ENCODE data around the gene C3. TPM values are rescaled to one million over a fixed set of nuclear protein-coding genes. Genes with fewer than 3 reads are reported as not detected.

C3 gene
- total RNA-seq, 1 experiment from 2014 or later, result 5.0 TPM

DNA sequence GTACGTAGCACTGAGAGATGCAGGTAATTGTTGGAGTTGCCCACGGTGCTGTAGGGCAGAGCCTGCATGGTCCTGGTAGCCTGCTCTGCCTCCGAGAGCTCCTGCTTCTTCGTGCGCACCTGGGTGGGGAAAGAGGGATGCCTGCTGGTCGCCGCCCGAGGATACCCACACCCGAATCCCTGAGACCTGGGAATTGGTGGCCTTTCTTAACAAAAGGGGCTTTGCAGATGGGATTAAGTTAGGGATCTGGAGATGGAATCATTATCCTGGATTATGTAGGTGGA is 9.4 kb downstream of the C3 start:
- CTCF ChIA-PET, result no interaction called here
- H3K27me3 ChIP-seq (ENCODE audit: control insufficient read depth, insufficient read depth, low read length), result no peaks in the 10 kb centered on the region
- no TSS peak for BruUV-seq (replicated peaks)
- H3K27ac ChIP-seq (ENCODE audit: low read length), result no peak overlapping the region
- no peak for DNase-seq (ENCODE audit: low read depth, low spot score)
- intact Hi-C loops (cut with micrococcal nuclease; ENCODE audit: unreplicated experiment) (no loop called here), in situ Hi-C loops (cut with HindIII; ENCODE audit: low pct_unique_long_range_greater_than_20kb, low sequenced_read_pairs) (no loop called here)
- no peaks in the 10 kb centered on the region for H3K36me3 ChIP-seq (ENCODE audit: control insufficient read depth, insufficient read depth, low read length)
- no peak for ATAC-seq
- no peaks in the 10 kb centered on the region for H3K4me1 ChIP-seq (ENCODE audit: control insufficient read depth, insufficient read depth, low read length)
- POLR2A ChIA-PET, result no interaction called here
- TF ChIP-seq TCF7L2 (IDR thresholded peaks at IDR 0.05; ENCODE audit: low read depth, low read length), result no peak
- no peak overlapping the region for H3K4me3 ChIP-seq (ENCODE audit: low read depth in 2 of 2, low read length in 2 of 2)
- no peaks in the 10 kb centered on the region for H3K9me3 ChIP-seq (ENCODE audit: control insufficient read depth, insufficient read depth, low read depth, low read length)

GRCh38 chr19:6710273-6711077 is 10.0 kb downstream of the C3 start:
- TF ChIP-seq POLR2AphosphoS5 (IDR thresholded peaks at IDR 0.05; ENCODE audit: low read depth, low read length), result no peak
- TF ChIP-seq, protein P1, sequence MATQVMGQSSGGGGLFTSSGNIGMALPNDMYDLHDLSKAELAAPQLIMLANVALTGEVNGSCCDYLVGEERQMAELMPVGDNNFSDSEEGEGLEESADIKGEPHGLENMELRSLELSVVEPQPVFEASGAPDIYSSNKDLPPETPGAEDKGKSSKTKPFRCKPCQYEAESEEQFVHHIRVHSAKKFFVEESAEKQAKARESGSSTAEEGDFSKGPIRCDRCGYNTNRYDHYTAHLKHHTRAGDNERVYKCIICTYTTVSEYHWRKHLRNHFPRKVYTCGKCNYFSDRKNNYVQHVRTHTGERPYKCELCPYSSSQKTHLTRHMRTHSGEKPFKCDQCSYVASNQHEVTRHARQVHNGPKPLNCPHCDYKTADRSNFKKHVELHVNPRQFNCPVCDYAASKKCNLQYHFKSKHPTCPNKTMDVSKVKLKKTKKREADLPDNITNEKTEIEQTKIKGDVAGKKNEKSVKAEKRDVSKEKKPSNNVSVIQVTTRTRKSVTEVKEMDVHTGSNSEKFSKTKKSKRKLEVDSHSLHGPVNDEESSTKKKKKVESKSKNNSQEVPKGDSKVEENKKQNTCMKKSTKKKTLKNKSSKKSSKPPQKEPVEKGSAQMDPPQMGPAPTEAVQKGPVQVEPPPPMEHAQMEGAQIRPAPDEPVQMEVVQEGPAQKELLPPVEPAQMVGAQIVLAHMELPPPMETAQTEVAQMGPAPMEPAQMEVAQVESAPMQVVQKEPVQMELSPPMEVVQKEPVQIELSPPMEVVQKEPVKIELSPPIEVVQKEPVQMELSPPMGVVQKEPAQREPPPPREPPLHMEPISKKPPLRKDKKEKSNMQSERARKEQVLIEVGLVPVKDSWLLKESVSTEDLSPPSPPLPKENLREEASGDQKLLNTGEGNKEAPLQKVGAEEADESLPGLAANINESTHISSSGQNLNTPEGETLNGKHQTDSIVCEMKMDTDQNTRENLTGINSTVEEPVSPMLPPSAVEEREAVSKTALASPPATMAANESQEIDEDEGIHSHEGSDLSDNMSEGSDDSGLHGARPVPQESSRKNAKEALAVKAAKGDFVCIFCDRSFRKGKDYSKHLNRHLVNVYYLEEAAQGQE (IDR thresholded peaks at IDR 0.05; ENCODE audit: insufficient read depth in 1 of 2, low read depth in 2 of 2, low read length in 1 of 2), result no peak
- TF ChIP-seq CTCF (IDR thresholded peaks at IDR 0.05), result no peak
- no peak for TF ChIP-seq TCF7L2 (IDR thresholded peaks at IDR 0.05; ENCODE audit: low read depth, low read length)
- TF ChIP-seq SIN3A (IDR thresholded peaks at IDR 0.05; ENCODE audit: borderline replicate concordance, insufficient read depth, low read depth, low read length), result no peak
- Histone ChIP-seq H3K36me3 (ENCODE audit: control insufficient read depth, insufficient read depth, low read length) (no peaks in the 10 kb centered on the region), H3K4me1 (ENCODE audit: control insufficient read depth, insufficient read depth, low read length) (no peaks in the 10 kb centered on the region), H3K27me3 (ENCODE audit: control insufficient read depth, insufficient read depth, low read length) (no peaks in the 10 kb centered on the region), H3K27ac (ENCODE audit: low read length) (no peak overlapping the region), H3K9me3 (ENCODE audit: control insufficient read depth, insufficient read depth, low read depth, low read length) (no peaks in the 10 kb centered on the region), H3K4me3 (ENCODE audit: low read depth in 2 of 2, low read length in 2 of 2) (no peak overlapping the region)
- ChIA-PET POLR2A (no interaction called here), CTCF (no interaction called here)
- intact Hi-C loops (cut with micrococcal nuclease; ENCODE audit: unreplicated experiment) (no loop called here), in situ Hi-C loops (cut with HindIII; ENCODE audit: low pct_unique_long_range_greater_than_20kb, low sequenced_read_pairs) (no loop called here)
- DNase-seq (ENCODE audit: low read depth, low spot score), result no peak
- no TSS peak for BruUV-seq (replicated peaks)
- no peak for ATAC-seq

- intact Hi-C loops (cut with micrococcal nuclease; ENCODE audit: unreplicated experiment) (no loop called here), in situ Hi-C loops (cut with HindIII; ENCODE audit: low pct_unique_long_range_greater_than_20kb, low sequenced_read_pairs) (no loop called here)
- ATAC-seq, result no peak
- Histone ChIP-seq H3K27me3 (ENCODE audit: control insufficient read depth, insufficient read depth, low read length) (no peaks in the 10 kb centered on the region), H3K27ac (ENCODE audit: low read length) (no peak overlapping the region), H3K36me3 (ENCODE audit: control insufficient read depth, insufficient read depth, low read length) (no peaks in the 10 kb centered on the region), H3K9me3 (ENCODE audit: control insufficient read depth, insufficient read depth, low read depth, low read length) (no peaks in the 10 kb centered on the region), H3K4me3 (ENCODE audit: low read depth in 2 of 2, low read length in 2 of 2) (no peak overlapping the region), H3K4me1 (ENCODE audit: control insufficient read depth, insufficient read depth, low read length) (no peaks in the 10 kb centered on the region)
- TF ChIP-seq CTCF (IDR thresholded peaks at IDR 0.05), result no peak
- no peak for TF ChIP-seq SIN3A (IDR thresholded peaks at IDR 0.05; ENCODE audit: borderline replicate concordance, insufficient read depth, low read depth, low read length)
- no peak for TF ChIP-seq POLR2AphosphoS5 (IDR thresholded peaks at IDR 0.05; ENCODE audit: low read depth, low read length)
- TF ChIP-seq, protein P1 (IDR thresholded peaks at IDR 0.05; ENCODE audit: insufficient read depth in 1 of 2, low read depth in 2 of 2, low read length in 1 of 2), result no peak
- TF ChIP-seq TCF7L2 (IDR thresholded peaks at IDR 0.05; ENCODE audit: low read depth, low read length), result no peak
- no peak for DNase-seq (ENCODE audit: low read depth, low spot score)
- ChIA-PET CTCF (no interaction called here), POLR2A (no interaction called here)
- BruUV-seq (replicated peaks), result no TSS peak
These were observed 10.9 kb downstream of the C3 start for GRCh38 chr19:6709549-6709948.

Data from Panc1 (cell line).